Stomach (tissue), 9 donors: ENCODE results near the gene ZBTB22. TPM values are rescaled to one million over a fixed set of nuclear protein-coding genes. Genes with fewer than 3 reads are reported as not detected.

Source experiments
- DNase-seq, 2 donors: peaks; one replicate each; pipeline versions ENCODE4 v3.0.0 to v3.0.0-alpha.2; 2013 to 2019
- H3K27ac ChIP-seq, 5 donors: fragments of 200-600 bp in 4 of 5; sonication (generic) in 4 of 5; one replicate each; pipeline ENCODE4 v1.5.1; 2013 to 2019; ENCODE audit warnings: mild to moderate bottlenecking in 1 of 5, moderate library complexity in 1 of 5
- H3K27me3 ChIP-seq, 3 donors: fragments of 200-600 bp; sonication (generic); one replicate each; pipeline ENCODE4 v1.5.1; 2017 to 2019; ENCODE audit warnings: mixed run types in 1 of 3
- H3K36me3 ChIP-seq, 4 donors: fragments of 200-600 bp; sonication (generic); 1 replicate in 3 of 4; 2 replicates in 1 of 4; pipeline ENCODE4 v1.5.1; 2016 to 2019
- H3K4me1 ChIP-seq, 4 donors: fragments of 200-600 bp; sonication (generic); one replicate each; pipeline ENCODE4 v1.5.1; 2016 to 2019
- H3K4me3 ChIP-seq, 4 donors: fragments of 200-600 bp; sonication (generic) in 3 of 4; one replicate each; pipeline ENCODE4 v1.5.1; 2016 to 2019; ENCODE audit warnings: mild to moderate bottlenecking in 1 of 4
- H3K9me3 ChIP-seq, 4 donors: fragments of 200-600 bp; sonication (generic); one replicate each; pipeline ENCODE4 v1.5.1; 2016 to 2019
- CTCF ChIP-seq, 7 experiments: fragments of 450-650 bp in 4 of 7; fragments of 200-600 bp in 3 of 7; sonication (generic) in 3 of 7; IDR thresholded peaks; one replicate each; pipeline ENCODE4 v1.5.1; 2016 to 2019; ENCODE audit warnings: antibody characterized with exemption in 7 of 7, control low read depth in 2 of 7, mild to moderate bottlenecking in 1 of 7
- EP300 ChIP-seq: sonication (generic); formaldehyde crosslinking; IDR thresholded peaks from one replicate; pipeline ENCODE4 v1.6.1; 2017; ENCODE audit warnings: antibody characterized with exemption
- POLR2A ChIP-seq, 4 donors: fragments of 450-650 bp; IDR thresholded peaks; one replicate each; pipeline ENCODE4 v1.6.1; 2016; ENCODE audit warnings: antibody characterized with exemption in 4 of 4, control low read depth in 2 of 4, mild to moderate bottlenecking in 1 of 4, moderate library complexity in 1 of 4
- POLR2AphosphoS5 ChIP-seq, 3 donors: sonication (generic); formaldehyde crosslinking; IDR thresholded peaks; one replicate each; pipeline ENCODE4 v1.6.1; 2016; ENCODE audit warnings: antibody characterized with exemption in 3 of 3
- WGBS, 5 donors: extraction: QIAGEN DNeasy Blood & Tissue Kit in 3 of 5; methylation state at CpG; one replicate each; pipeline versions ENCODE4 v1.1.5 to v1.1.7; 2013 to 2018; 5-methylcytosine and 5-hydroxymethylcytosine counted together
- intact Hi-C: fragments of 100-400 bp; cut with DNase I; formaldehyde crosslinking; loops from one replicate; pipeline ENCODE4 v1.15.1; 2023; ENCODE audit warnings: low total_unique reads
- polyA plus RNA-seq, 3 donors: library from polyadenylated mRNA; stranded (reverse); fragments of 200-250 nt; gene quantifications; one replicate each; pipeline ENCODE4 v1.2.3, GENCODE V29; 2013
- total RNA-seq, 5 donors: library from RNA; depleted of rRNA; stranded (reverse); fragments of >200 nt; gene quantifications; one replicate each; pipeline versions ENCODE4 v1.1.0 to v1.2.3, GENCODE V29; 2014 to 2016
- donor health status: healthy with polysubstance abuse.
- donor health status: Bipolar disorder and iron deficiency.
- donor health status: healthy.

The ZBTB22 gene
- total and polyA plus RNA-seq, 8 donors = 1.2 to 45.2 (median 11.1) TPM

- H3K4me3 ChIP-seq = no peak overlapping the region
- no peak overlapping the region for H3K27ac ChIP-seq
- TF ChIP-seq EP300 (no peak), CTCF (IDR thresholded peaks at IDR 0.05) (no peak), POLR2A (IDR thresholded peaks at IDR 0.05) (no peak), POLR2AphosphoS5 (IDR thresholded peaks at IDR 0.05) (no peak)
- no peaks in the 10 kb centered on the region for H3K36me3 ChIP-seq
- no peaks in the 10 kb centered on the region for H3K27me3 ChIP-seq
- 83 to 96% (median 89%) methylated on average over 2 to 3 of the region's 3 CpGs for WGBS, 5 donors
- no peaks in the 10 kb centered on the region for H3K4me1 ChIP-seq
- H3K9me3 ChIP-seq = no peaks in the 10 kb centered on the region
- intact Hi-C loops = no loop called here
- DNase-seq = no peak
These were observed 19.0 kb upstream of the ZBTB22 start for GRCh38 chr6:33336495-33336894.

GRCh38 chr6:33335916-33336315, 18.4 kb upstream of the ZBTB22 start:
- intact Hi-C loops = no loop called here
- Histone ChIP-seq H3K4me3 (no peak overlapping the region), H3K4me1 (no peaks in the 10 kb centered on the region), H3K27ac (no peak overlapping the region), H3K36me3 (no peaks in the 10 kb centered on the region), H3K9me3 (no peaks in the 10 kb centered on the region), H3K27me3 (no peaks in the 10 kb centered on the region)
- no peak for TF ChIP-seq EP300
- no peak for TF ChIP-seq POLR2AphosphoS5 (IDR thresholded peaks at IDR 0.05)
- TF ChIP-seq POLR2A (IDR thresholded peaks at IDR 0.05) = no peak
- TF ChIP-seq CTCF (IDR thresholded peaks at IDR 0.05) = no peak
- WGBS, 5 donors = 59 to 70% (median 61%) methylated on average over 4 of the region's 4 CpGs
- no peak for DNase-seq

GRCh38 chr6:33333666-33334065, 16.1 kb upstream of the ZBTB22 start:
- H3K27me3 ChIP-seq = no peaks in the 10 kb centered on the region
- 86 to 90% (median 89%) methylated on average over 4 of the region's 4 CpGs for WGBS, 5 donors
- H3K4me1 ChIP-seq = no peaks in the 10 kb centered on the region
- H3K9me3 ChIP-seq = no peaks in the 10 kb centered on the region
- TF ChIP-seq POLR2AphosphoS5 (IDR thresholded peaks at IDR 0.05) = no peak
- no peak for TF ChIP-seq POLR2A (IDR thresholded peaks at IDR 0.05)
- no peak for TF ChIP-seq CTCF (IDR thresholded peaks at IDR 0.05)
- no peak for TF ChIP-seq EP300
- H3K27ac ChIP-seq = no peak overlapping the region
- no peak overlapping the region for H3K4me3 ChIP-seq
- intact Hi-C loops = no loop called here
- H3K36me3 ChIP-seq = no peaks in the 10 kb centered on the region
- DNase-seq = no peak

- no peaks in the 10 kb centered on the region for H3K9me3 ChIP-seq
- no peaks in the 10 kb centered on the region for H3K4me1 ChIP-seq
- H3K27ac ChIP-seq = no peak overlapping the region
- H3K36me3 ChIP-seq = no peaks in the 10 kb centered on the region
- no peaks in the 10 kb centered on the region for H3K27me3 ChIP-seq
- H3K4me3 ChIP-seq = no peak overlapping the region
- 78 to 88% (median 86%) methylated on average over 10 of the region's 10 CpGs for WGBS, 5 donors
- TF ChIP-seq POLR2A (IDR thresholded peaks at IDR 0.05) = no peak
- TF ChIP-seq CTCF (IDR thresholded peaks at IDR 0.05) = no peak
- no peak for TF ChIP-seq POLR2AphosphoS5 (IDR thresholded peaks at IDR 0.05)
- TF ChIP-seq EP300 = no peak
- DNase-seq = no peak
- intact Hi-C loops = no loop called here
These were observed 13.2 kb upstream of the ZBTB22 start for GRCh38 chr6:33330736-33331135.
